Spleen (tissue), 7 donors: Measurements from ENCODE around the gene RAD17.

Experiments
- POLR2A ChIP-seq, 3 donors: fragments of 450-650 bp; IDR thresholded peaks; one replicate each; pipeline ENCODE4 v1.5.1; 2017; ENCODE audit warnings: antibody characterized with exemption in 3 of 3, mild to moderate bottlenecking in 1 of 3
- POLR2AphosphoS5 ChIP-seq, 3 donors: sonication (generic); formaldehyde crosslinking; IDR thresholded peaks; one replicate each; pipeline ENCODE4 v1.5.1; 2017; ENCODE audit warnings: antibody characterized with exemption in 3 of 3
- TF ChIP-seq, protein P1 (sequence below), 11 experiments: fragments of 200-600 bp in 7 of 11; fragments of 450-650 bp in 4 of 11; sonication (generic) in 4 of 11; IDR thresholded peaks in 8 of 11; conservative IDR thresholded peaks in 3 of 11; 1 replicate in 7 of 11; 2 replicates in 4 of 11; pipeline versions ENCODE4 v1.4.0 to v1.8.0; 2016 to 2021; ENCODE audit warnings: antibody characterized with exemption in 11 of 11, inconsistent platforms in 4 of 11, mild to moderate bottlenecking in 1 of 11
- donor health status: DM: no; HTN: no; CAD: no; lungs with moderate emphysema.
- donor health status: DM: no; HTN: no; CAD: no.
- donor health status: DM: no; HTN: no; CAD: no.

DNA sequence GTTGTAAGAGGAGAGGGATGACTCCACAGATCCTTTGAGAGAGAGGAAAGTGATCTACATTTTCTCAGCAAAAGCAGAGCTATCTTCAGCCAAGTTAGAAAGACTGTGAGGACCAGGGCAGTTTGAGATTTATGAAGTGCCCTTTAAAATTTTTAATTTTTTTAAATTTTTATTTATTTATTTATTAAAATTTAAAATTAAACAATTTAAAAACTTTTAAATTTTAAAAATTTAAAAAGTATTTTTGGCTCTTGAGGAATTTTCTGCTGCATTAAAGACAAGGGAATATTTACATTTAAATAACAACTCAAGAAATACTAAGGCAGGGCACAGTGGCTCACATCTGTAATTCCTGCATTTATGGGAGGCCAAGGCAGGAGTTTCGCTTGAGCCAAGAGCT lies 92.6 kb downstream of the RAD17 start:
- TF ChIP-seq POLR2A (IDR thresholded peaks at IDR 0.05), result no peak
- TF ChIP-seq, protein P1, sequence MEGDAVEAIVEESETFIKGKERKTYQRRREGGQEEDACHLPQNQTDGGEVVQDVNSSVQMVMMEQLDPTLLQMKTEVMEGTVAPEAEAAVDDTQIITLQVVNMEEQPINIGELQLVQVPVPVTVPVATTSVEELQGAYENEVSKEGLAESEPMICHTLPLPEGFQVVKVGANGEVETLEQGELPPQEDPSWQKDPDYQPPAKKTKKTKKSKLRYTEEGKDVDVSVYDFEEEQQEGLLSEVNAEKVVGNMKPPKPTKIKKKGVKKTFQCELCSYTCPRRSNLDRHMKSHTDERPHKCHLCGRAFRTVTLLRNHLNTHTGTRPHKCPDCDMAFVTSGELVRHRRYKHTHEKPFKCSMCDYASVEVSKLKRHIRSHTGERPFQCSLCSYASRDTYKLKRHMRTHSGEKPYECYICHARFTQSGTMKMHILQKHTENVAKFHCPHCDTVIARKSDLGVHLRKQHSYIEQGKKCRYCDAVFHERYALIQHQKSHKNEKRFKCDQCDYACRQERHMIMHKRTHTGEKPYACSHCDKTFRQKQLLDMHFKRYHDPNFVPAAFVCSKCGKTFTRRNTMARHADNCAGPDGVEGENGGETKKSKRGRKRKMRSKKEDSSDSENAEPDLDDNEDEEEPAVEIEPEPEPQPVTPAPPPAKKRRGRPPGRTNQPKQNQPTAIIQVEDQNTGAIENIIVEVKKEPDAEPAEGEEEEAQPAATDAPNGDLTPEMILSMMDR (IDR thresholded peaks at IDR 0.05 in 8 of 11, conservative IDR thresholded peaks at IDR 0.05 in 3 of 11), result no peak
- TF ChIP-seq POLR2AphosphoS5 (IDR thresholded peaks at IDR 0.05), result no peak
